Activated effector memory CD4-positive, alpha-beta T cell treated with anti-CD3 and anti-CD28 coated beads, Interleukin-2, amount 50 U/mL, for 16 hours (primary cell): Measurements from ENCODE around the gene STK32C.
A peak's percentile ranks its signal among the peaks of the same experiment; 100 is the strongest.
"Not testable (repeated sequence)": the region's sequence is repeated elsewhere in the genome, so short reads cannot be mapped to it uniquely, and the experiment has no call there.

Source experiments
- DNase-seq: peaks from one replicate; pipeline ENCODE4 v3.0.0-alpha.2; 2020

STK32C gene

DNA sequence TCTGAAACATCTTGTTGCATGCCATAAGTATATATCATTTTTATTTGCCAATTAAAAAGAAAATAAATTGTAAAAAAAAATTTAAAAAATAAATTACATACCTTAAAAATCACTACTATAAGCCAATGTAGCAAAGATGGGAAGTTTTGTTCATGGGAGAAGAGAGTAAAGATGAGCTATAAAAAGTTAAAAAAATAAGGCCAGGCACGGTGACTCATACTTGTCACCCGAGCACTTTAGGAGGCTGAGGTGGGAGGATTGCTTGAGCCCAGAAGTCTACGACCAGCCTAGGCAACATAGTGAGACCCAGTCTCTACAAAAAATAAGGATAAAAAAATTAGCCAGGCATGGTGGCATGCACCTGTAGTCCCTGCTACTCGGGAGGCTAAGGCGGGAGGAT lies 8.4 kb upstream of the STK32C start:
- no peak for DNase-seq

DNA sequence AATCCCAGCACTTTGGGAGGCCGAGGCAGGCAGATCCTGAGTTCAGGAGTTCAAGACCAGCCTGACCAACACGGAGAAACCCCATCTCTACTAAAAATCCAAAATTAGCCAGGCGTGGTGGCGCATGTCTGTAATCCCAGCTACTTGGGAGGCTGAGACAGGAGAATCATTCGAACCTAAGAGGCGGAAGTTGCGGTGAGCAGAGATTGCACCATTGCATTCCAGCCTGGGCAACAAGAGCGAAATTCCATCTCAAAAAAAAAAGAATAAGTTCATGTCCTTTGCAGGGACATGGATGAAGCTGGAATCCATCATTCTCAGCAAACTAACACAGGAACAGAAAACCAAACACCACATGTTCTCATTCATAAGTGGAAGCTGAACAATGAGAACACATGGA lies 7.1 kb upstream of the STK32C start:
- DNase-seq: not testable (repeated sequence)

DNA sequence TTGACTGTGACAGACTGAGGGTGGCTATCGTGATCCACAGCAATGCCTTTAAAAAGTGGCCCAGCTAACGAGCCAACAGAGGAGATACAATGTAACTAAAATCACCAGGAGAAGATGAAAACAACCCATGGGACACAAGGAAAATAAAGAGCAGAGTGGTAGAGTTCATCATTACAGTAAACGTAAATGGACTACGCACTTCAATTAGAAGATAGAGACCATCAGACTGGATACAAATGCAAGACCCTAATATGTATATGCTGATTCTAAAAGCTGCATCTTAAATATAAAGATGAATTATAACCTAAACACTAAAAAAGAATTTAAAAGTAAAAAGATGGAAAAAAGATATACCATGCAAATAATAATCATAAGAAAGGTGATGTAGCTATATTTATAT lies 6.6 kb upstream of the STK32C start:
- DNase-seq: no peak

DNA sequence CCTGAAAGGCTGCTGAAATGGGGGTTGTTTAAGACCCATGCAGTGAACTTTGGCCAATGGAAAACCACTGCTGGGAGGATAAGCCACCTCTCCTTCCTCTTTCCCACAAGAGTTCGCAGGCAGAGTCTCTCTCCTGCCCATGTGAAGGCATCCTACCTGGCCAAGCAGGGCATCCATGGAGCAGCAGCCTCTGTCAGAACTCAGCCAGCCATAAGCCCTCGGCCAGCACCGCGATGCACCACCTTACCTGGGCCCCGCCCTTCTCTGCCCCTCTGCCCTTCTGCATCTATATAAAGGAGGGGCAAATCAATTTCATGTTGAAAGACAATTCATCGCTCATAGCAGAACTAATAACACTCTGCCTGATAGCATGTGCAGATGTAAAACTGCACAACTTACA lies 6.1 kb upstream of the STK32C start:
- no peak for DNase-seq

DNA sequence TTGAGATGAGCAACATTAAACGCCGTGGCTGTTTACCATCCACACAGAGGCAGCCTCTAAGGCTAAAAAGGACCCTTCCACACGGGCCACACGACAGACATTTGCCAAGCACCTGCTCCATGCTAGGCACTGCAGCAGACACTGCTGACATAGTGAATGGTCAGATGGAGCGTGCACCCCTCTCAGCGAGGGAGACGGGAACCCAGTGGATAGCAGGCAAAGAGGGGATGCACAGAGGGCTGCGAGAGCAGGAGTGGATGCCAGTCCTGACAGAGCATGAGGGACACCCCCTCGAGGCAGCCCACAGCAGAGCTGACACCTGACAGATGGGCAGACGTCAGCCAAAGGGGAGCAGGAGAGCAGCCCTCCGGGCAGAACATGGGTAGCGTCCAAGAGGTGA lies 5.6 kb upstream of the STK32C start:
- DNase-seq: no peak

DNA sequence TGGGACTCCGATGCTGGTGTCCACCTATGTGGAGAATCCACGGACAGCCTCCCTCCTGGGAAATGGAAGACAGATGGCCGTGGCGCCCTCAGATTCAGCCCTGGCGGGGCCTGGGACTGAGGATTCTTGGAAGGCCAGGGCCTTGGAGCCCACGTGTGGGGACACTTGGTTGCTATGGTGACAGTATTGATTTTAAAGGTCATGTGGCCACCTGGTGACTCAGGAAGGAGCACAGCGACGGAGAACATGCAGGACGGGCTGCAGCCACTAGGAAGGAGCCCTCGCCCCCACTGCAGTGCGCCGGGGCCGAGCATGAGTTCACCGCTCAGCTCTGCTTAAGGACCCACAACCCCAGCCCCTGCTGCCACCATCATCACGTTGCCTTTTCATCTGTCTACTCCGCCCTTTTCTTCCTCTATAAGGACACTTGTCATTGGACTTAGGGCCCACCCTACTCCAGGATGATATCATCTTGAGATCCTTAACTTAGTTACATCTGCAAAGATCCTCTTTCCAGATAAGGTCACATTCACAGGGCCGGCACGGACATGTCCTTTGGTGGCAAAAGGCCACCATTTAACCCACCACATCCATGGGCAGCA lies 3.7 kb upstream of the STK32C start:
- DNase-seq: peak; percentile 44

DNA sequence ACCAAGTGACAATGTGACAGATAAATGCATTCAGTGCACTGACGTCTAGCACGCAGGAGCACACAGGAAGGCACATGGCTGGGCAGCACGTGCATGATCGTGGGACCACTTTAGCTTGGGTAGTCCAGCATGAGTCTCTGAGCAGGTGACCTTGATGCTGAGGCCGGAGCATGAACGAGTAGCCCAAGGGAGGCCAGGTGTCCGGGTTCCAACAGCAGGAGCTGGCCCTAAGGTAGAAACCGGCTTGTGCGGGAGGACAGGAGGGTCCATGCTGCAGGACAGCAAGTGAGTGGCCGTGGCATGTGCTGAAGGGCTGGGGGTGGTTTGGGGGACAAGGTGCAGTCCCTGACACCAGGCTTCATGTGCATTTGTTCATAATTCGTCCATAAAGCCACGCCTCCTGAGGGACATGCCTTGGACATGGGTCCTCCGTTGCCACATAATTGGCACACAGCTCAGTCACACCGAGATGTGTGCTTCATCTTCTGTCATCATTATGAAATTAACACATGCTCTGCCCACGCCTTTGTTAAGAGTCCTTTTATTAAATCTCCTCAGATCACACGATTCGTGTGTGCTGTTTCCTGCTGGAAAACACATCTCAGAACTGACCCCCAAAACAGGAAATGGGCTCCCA lies 3.1 kb upstream of the STK32C start:
- peak; percentile 59 for DNase-seq

DNA sequence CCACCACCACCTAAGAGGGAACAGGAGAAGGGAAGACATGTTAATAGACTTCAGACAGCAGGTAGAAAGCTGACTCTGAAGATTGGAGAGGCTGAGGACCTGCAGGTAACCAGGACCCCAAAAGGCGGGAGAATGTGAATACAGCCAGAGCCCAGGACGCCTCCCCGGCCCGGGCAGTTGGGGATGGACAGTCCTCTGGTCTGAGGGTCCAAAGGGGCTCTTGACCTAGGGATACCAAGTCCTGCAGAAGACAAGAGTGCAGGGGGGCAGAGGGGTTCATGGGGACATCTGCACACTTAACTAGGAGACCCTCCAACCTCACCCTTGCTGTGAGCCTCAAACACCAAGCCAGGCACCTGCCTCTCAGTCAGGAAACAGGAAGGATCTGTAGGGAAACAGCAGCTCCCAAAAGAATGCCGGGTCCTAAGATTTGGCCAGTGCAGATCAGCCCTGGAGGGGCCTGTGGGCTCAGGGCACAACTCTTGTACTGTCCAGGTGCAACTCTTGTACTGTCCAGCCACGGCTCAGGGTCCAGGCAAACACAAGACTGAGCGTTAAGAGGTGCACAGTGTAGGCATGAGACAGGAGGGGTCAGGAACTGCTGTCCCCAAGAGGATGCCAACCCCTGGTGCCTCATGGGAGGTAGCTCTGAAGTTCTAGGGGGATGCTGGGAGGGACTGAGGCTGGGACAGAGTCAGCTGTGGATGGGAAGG lies 2.3 kb upstream of the STK32C start:
- DNase-seq: peak; percentile 58

DNA sequence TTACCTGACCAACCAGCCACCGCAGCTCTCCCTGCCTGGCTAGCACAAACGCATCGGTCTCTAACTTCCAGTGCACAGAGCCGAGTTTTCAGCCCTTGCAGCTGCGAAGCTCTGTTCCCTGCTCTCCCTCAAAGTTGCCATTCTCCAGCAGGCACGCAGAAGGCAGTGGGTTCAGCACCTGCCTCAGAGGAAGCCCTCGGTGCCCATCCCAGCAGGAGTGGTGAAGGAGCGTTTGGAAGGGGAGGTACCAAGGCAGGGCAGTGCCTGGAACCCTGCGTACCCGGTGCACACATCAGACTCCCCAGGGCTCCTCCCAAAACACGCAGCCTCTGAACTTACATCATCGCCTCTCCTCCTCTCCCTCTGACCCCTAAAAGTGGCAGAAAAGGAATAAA lies 1.7 kb upstream of the STK32C start:
- DNase-seq: peak; percentile 59

DNA sequence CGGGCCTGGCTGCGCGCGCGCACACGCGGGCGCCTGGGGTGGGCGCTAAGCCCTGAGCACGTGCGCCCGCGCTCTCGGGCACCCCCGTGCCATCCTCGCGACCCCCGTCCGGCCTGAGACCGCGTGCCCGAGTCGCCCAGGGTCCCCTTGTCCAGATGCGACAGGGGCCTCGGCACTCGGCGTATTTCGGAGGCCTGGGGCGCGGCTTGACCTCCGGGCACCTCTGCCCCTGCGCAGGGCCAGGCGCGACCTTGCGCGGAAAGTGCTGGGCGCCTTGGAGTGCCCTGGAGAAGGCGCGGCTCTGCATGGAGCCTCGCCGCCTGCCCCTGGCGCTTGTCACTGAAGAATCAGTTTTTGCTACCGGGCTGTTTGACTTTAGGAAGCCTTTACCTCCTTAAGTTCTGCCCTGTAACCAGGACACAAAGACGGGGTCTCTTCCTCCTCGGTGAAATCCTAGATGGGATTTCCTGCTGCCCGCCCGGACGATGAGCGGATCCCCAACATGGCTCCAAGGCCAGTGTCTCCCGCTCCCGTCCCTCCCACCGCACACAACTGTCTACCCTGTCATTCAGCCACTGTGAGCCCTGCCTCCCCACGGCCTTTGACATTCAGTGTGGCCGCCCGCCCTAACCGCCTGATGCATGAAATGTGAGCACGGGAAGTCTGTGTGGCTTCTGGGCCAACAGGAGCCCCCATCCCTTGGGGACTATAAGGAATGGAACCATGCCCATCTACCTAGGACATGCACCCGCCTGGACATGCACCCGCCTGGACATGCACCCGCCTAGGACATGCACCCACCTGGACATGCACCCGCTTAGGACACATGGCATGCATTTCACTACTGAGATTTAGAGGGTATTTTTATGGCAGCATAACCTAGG lies 1.1 kb upstream of the STK32C start:
- DNase-seq: peak; percentile 62

DNA sequence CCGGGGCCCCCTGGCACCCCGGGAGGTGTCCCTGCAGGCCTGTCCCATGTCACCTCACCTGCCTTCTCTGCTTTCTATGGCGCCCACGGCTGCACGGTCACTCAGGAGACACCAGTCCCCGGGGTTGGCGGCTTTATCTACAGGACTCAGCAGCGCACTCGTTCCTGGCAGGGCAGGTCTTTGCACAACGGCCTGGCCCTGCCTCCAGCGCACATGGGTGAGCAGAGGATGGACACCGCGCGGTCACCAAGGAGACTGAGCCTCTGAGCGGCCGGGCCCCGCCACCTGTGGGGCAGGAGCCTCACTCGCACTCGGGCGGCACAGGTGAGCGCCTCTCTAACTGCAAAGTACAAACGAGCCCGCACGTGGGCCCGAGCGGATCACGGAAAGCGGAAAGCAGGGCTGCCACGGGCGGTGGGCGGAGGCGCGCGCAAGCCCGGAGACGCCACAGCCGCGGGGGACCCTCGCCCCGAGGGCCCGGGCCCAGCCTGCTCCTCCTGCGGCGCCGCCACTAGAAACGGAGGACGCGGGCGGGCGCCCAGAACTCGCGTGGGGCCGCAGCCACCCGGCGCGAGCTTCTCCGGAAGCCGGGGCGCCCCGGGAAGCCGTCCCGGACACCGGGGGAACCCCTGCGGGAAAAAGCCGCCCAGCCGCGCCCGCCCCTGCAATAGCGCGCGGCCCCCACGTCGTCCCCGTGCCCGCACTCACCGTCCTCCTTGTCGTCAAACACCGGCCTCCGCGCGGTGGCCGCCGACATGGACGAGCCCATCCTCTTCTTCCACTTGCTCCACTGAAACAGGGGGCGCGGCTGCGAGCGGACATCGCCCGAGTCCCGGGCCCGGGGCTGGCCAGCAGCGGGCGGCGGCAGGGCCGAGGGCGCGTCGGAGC lies 642 bp downstream of the STK32C start:
- DNase-seq: peak; percentile 77

DNA sequence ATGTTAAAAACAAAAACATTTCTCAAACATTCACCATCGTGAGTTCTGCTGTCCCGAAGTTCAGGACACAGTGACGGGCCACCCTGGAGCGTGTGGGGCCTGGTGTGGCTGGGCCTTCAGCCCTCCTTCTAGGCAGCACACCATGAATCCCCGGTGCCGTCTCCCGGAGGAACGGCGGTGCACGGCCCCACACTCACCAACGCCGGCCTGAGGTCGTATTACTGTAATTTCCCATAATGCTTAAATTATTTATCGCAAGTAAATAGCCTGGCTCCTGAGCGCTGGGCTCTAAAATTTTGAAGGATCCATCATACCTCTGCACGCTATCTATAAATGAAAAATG lies 1.4 kb downstream of the STK32C start:
- peak; percentile 57 for DNase-seq

DNA sequence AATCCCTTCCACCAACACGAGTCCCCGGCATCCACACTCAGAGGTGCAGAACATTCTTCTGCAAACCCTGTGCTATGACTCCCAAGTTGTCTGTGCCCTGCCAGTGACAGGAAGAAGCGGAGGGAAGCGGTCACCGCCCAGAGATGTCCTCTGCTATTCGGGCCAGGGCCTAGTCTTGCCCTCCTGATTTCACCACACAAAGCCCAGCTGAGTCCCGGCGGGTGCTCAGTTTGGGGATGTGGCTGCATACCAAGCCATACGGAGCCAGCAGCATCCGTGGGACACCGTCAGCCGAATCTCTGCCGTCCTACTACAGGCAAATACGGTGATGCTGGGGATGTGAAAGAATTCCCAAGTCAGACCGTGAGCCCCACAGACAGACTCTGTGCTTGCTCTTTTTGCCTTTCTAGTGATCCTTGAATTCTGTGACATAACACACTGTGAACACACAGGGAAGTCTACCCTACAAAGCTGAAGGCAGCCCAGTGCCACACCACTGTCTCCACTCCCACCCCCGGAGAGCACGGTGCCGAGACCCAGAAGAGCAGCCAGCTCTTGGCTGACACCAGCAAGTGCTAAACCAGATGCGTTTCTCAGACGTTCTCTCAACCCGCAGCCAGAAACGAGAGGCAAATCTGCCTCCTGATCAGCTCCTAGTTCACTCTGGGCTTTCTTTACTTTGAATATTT lies 2.0 kb downstream of the STK32C start:
- DNase-seq: peak; percentile 56

DNA sequence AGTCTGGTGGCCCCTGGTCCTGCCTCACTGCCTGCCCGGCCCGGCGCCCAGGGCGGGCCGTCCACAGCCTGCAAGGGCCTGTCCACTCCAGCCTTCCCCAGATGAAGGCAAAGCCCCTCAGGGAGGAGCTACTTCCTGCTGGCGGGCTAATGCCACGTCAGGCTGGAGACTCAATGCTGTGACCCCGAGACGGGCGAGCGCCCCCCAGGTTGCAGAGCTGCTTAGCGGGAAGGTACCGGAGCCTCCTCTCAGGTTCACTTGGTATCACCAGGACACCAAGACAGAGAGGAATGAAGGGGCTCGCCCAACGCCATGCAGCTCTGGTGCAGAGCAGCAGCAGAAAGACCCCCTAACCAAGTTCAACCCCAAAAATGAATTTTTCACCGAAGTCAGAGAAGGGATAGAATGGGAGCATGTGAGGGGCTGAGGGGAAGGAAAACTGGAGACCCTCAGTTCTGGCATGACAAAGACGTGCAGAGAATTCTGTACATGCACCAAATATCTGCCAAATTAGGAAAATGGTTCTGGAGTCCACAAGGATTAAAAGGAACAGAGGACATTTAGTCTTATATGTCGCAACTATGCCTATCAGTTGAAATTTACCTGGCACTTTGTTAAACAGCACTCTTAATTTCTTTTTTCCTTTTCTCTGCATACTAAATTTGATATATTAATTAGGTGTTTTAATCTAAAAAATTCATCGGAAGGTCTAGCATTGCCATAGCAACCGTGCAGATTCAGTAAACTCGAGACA lies 2.8 kb downstream of the STK32C start:
- DNase-seq: peak; percentile 60

DNA sequence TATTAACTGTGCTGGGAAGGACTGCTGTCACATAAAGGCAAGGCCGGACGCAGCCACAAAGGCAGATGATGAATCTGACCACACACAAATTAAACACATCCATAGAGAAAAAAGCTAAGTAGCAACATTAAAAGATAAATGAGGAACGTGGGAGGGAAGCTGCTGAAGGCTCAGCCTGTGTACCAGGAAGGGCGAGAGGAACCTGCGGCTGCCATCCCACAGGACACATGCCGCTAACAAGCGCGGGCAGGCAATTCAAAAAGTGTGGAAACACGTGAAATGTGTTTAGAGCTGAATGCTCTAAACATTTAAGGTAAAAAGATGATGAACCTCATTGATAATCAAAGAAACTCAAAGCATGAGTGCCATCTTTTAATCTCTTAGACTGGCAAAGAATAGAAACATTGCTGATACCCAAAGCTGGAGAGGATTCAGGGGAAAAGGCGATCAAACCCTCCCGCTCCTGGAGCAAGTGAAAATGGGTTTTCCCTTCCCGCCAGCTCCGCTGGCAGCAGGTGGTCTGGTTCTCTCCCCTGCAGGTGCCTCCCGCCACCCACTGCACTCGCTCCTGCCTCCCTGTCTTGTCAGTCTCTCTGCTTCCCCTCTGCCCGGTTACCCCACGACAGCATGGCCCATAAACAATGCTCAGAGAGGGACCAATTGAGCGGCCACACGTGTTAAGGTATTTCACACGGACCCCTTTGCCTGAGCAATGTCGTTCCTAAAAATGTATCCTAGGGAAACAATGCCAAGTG lies 4.2 kb downstream of the STK32C start:
- peak; percentile 19 for DNase-seq

DNA sequence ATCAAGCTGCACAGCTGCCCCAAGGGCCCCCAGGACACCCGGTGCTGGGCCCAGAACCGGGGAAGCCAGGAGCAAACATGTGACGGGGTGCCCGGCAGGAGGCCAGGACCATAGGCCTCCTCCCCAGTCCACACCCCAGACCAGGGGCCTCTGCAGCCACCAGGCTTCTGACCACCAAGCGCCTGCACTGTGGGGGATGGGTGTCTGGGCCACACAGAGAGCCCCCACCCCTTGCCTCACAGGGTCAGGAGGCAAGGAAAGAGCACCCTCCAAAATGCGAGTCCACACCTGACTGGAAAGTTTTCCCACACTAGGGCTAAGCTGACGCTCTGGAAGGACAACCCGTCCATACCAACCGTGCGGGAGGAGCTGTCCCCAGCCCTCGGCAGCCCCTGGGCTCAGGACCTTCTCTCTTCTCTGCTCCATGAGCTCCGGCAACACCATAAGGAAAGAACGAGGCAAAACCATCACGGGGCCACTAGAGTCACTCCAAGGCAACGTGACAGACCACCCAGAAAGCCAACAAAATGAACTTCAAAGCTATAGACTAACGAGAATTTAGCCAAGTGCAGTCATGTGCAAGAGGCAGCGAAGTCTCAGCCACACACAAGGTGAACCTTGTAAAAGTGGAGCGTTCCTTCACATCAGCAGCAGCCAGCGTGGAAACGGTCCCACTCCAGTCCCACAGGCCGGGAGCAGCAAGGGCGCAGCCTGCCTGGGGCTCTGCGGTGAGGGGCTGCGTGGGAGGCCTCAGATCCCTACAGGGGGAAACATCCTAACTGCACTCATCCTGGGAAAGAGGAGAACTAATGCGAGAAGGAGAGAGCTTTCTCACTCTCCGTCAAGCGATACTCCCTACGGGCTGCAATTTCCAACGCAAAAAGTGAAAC lies 5.1 kb downstream of the STK32C start:
- DNase-seq: peak; percentile 45

DNA sequence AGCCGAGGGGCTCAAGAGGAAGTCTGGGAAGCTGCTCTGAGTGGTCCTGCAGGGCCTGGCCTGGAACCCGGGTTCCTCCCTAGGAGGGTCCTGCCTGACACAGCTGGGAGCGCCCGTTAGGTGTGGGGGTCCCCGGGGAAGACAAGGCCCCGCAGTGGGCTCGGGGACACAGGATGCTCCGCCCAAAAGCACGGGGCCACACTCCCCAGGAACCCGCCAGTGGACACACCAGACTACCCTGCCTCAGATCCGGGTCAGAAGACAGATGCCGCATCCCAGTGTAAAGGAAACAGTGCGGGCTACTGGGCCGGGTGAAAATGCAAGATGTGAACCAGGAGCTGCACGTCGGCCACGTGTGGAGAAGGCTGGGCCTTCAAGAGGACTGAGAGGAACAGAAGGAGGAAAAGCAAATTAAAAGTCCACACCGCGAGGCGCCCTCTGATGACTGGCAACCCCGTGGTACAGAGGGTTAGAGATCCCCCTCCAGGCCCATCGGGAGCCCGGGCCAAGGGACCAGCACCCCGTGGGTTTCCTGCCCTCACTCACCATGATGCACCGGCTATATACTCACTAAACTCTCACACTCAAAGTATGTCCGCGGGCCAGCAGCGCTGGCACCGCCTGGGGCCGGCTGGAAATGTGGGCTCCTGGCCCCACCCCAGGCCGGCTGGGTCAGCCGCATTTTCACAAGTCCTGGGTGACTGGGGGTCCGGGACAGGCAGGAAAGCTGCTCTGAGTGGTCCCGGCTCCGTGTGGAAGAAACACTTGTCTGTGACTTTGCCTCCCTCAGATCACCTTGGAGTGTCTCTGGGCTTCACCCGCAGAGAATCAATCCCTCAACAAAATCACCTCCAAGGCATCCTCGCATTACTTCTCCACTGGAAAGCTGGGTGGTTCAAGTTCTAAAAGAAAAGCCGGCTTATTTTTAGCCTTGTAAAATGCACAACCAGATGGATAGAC lies 6.1 kb downstream of the STK32C start:
- DNase-seq: peak; percentile 54

DNA sequence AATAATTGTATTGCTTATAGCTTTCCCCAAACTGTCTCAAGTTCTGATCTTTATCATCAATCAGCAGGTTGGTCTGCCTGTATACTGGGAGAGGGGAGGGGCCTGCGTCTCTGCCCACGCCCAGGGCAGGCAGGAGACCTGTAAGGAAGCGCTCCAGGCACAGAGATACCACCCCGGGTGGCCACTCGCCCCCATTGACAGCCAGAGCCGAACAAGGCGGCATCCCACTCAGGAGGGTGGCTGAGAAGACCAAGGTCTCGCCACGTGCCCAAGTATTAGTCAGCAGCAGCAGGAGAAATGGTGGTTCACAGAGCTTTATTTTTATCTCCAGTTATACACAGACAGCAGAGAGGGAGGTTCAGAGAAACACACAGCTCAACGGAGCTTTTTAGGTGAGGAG lies 7.2 kb downstream of the STK32C start:
- DNase-seq: peak; percentile 28
